Activated CD8-positive, alpha-beta memory T cell treated with anti-CD3 and anti-CD28 coated beads for 1 hour (primary cell): ENCODE measurements around the gene IFIT2.
"Not testable (repeated sequence)": the region's sequence is repeated elsewhere in the genome, so short reads cannot be mapped to it uniquely, and the experiment has no call there.

Experiments
- DNase-seq, 2 donors: peaks; one replicate each; pipeline ENCODE4 v3.0.0-alpha.2; 2020; ENCODE audit warnings: low read depth in 1 of 2; ENCODE audit errors: extremely low read depth in 1 of 2

Gene IFIT2

GRCh38 chr10:89278900-89279392 lies 22.9 kb upstream of the IFIT2 start:
- no peak for DNase-seq

DNA sequence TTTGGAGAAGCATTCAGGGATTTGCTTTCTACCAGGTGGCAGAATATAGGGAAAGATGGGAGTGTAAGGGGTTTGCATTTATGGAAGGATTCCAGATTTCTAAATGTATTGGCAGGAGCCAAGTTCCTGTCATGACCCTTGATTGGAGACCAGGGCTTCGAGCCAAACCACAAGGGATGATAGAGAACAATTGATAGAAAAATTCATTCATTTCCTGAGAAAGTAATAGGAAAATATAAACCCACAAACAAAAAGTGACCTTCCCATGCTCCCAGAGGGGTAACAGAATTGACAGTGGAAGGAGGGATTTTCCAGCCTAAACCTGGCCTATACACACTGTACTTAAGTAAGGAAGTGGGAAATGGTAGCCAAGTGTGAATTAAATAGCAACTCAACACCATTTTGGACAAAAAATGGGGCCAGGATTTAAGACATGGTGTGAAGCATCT lies 22.4 kb upstream of the IFIT2 start:
- DNase-seq, result no peak

DNA sequence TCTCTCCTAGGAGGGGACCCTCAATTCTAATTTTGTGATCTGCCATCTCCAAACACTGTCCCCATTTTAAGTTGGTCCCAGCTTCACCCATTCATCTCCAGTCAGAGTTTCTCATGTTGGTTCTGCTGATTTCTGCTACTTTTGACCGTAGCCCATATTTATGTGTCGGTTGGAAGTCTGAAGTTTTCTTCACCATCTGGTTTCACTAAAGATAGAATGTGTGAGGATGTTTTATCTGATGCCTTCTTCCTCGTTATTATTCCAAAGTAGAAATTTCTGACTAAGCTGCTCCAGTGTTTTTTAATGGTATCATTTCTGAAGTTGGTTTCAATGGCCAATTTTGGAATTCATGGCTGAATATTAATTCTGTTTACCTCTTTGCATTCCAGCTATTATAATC lies 21.3 kb upstream of the IFIT2 start:
- no peak for DNase-seq

- no peak for DNase-seq
These were observed 20.0 kb upstream of the IFIT2 start for GRCh38 chr10:89281606-89282395.

- DNase-seq, result no peak
These were observed 18.6 kb upstream of the IFIT2 start for GRCh38 chr10:89283025-89283935.

DNA sequence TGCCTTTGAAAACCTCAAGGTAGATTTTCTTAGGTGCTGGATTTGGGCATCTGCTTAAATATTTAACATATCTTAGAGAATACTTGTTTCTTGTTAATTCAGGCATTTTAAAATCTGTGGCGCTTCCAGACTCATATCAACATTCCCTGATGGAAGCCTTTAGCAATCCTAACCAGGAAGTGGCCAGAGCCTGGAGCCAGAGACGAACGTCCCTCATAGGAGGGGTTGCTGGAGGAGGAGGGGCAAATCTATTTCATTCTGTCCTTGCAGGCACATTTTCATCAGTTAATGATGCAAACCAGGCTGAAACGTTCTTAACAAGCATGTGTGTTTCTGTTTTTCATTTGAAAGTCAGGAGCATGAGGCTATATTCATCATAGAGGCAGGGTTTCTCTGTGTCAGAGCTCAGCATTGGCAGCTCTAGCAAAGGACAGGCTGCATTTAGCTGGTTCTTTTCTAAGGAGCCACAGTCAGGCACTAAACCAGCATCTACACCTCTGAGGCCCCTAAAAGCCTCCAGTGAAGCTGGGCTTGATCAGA lies 17.8 kb upstream of the IFIT2 start:
- no peak for DNase-seq

DNA sequence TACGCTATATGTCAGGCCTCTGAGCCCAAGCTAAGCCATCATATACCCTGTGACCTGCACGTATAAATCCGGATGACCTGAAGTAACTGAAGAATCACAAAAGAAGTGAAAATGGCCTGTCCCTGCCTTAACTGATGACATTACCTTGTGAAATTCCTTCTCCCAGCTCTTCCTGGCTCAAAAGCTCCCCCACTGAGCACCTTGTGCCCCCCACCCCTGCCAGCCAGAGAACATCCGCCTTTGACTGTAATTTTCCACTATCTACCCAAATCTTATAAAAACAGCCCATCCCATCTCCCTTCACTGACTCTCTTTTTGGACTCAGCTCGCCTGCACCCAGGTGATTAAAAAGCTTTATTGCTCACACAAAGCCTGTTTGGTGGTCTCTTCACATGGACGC lies 17.1 kb upstream of the IFIT2 start:
- not testable (repeated sequence) for DNase-seq

DNA sequence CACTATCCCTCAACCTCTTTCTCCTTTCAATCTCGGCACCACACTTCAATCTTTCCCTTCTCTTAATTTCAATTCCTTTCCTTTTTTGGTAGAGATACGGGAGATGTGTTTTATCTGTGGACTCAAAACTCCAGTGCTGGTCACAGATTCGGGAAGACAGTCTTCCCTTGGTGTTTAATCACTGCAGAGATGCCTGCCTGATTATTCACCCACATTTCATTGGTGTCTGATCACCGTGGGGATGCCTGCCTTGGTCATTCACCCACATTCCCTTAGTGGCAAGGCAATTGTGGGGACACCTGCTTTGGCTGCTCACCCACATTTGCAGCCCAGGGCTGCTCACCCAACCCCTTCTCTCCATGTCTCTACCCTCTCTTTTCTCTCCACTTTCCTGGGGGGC lies 16.5 kb upstream of the IFIT2 start:
- not testable (repeated sequence) for DNase-seq

DNA sequence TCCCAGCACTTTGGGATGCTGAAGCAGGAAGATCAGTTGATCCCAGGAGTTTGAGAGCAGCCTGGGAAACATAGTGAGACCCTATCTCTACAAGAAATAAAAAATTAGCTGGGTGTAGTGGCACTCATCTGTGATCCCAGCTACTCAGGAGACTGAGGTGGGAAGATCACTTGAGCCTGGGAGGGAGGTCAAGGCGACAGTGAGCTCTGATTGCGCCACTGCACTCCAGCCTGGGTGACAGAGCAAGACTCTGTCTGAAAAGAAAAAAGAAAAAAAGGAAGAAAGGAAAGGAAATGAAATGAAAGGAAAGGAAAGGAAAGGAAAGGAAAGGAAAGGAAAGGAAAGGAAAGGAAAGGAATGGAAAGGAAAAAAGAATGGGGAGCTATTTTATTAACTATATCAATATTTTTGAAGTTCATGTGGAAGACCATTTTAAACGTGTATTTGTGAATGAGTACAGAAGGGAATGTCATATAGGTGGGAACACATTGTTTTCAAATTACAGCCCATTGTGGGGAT lies 7.1 kb upstream of the IFIT2 start:
- DNase-seq, result no peak

- DNase-seq, result no peak
These were observed 6.2 kb upstream of the IFIT2 start for GRCh38 chr10:89295597-89295996.

- no peak for DNase-seq
These were observed 5.6 kb upstream of the IFIT2 start for GRCh38 chr10:89296220-89296648.

DNA sequence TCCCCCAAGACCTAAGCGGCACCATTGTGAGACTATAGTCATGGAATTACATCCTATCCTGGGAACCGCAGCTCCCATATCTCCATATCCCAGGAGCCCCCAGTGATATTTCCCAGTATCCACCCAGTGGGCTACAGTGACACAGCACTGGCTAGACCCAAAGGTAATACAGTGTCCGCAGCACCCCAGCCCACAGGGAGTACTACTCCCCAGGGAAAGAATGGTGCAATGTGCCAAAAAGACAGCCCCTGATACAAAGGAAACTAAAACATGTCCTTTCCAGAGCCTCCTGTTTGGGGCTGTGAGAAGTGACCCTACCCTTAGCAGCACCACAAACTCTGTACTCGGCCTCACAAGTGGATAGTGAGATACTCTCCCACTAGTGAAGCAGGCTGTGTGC lies 4.5 kb upstream of the IFIT2 start:
- no peak for DNase-seq

DNA sequence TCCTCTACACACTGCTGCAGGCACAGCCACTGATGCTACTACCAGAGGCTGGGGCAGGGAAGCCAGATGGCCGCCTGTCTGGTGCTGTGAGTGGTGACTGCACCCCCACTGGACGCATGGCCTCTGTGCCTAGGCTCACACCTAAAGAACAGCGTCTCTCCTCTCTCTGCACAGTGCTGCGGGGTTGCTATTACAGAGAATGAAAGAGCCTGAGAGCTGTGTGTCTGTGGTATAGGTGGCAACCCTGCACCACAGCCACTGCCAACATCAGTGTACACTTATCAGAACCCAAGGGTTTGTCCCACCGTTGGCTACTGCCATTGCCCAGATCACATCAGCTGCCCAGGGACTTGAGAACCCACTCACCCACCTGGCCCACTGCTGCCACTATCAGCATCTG lies 4.1 kb upstream of the IFIT2 start:
- no peak for DNase-seq

DNA sequence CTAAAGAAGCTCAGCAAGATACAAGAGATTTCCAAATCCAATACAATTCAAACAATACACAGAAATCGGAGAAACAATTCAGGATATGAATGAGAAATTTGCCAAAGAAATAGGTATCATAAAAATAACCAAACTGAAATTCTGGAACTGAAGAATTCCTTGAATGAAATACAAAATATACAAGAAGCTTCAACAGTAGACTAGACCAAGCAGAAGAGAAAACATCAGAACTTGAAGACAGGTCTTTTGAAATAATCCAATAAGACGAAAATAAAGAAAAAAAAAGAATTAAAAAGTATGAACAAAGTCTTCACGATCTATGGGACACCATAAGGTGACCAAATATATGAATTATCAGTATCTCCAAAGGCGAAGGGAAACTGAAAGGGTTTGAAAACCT lies 2.8 kb upstream of the IFIT2 start:
- no peak for DNase-seq

GRCh38 chr10:89301232-89301631 lies 614 bp upstream of the IFIT2 start:
- DNase-seq, result no peak

DNA sequence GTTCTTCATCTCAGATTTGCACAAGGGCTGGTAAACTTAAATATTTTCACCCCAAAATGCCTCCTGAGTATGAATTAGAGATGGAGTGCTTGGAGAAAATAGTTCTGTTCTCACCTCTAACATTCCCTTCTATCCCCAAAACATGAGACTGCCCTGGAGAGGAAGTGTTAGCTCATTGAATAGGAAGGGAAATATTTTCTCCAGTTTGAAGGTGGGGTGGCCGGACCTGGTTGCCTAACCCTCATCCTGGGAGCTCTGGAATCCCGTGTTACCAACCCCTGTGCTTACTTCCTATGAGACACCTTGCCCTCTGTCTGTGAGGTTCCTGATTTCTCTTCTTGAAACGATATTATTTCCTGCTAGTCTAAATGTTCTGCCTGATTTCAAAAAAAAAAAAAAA lies 779 bp downstream of the IFIT2 start:
- no peak for DNase-seq

DNA sequence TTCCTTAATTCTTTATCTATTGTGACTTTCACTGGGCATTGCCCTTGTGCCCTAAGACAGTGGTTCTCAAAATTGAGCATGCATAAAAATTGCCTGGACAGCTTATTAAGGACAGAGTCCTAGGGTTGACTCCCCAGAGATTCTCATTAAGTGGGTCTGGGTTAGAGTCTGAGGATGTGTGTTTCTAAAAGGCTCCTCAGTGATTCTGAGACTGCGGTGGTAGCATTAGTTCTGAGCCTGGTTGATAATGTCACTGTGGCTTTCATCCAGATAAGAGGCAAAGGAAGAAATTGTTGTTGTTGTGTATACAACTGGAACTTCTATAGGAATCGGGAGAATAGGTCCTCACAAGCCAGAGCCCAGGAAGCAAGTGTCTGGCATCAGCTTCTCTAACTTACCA lies 1.3 kb downstream of the IFIT2 start:
- no peak for DNase-seq

GRCh38 chr10:89304026-89304425 lies 2.2 kb downstream of the IFIT2 start:
- DNase-seq, result no peak

- DNase-seq, result no peak
These were observed 2.6 kb downstream of the IFIT2 start for GRCh38 chr10:89304446-89304845.

DNA sequence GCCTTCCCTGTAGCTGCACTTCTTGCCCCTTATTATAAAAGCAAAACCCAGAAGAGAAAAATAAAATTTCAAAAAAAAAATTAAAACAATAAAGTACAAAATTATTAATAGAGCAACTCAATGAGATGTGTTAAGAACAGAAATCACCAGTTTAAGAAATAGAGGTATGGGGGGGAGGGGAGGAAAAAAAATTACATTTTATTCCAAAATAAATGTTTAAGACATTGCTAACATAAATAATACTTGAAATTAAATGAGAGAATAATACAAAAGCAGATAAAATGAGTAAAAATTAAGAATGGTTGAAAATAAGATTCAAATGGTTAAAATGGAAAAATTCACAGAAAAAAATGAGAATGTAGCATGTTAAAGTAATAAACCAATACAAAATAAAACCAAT lies 3.1 kb downstream of the IFIT2 start:
- no peak for DNase-seq

- no peak for DNase-seq
These were observed 4.1 kb downstream of the IFIT2 start for GRCh38 chr10:89305766-89306433.
